ENCODE measurements around the gene ZNF888.

DNA sequence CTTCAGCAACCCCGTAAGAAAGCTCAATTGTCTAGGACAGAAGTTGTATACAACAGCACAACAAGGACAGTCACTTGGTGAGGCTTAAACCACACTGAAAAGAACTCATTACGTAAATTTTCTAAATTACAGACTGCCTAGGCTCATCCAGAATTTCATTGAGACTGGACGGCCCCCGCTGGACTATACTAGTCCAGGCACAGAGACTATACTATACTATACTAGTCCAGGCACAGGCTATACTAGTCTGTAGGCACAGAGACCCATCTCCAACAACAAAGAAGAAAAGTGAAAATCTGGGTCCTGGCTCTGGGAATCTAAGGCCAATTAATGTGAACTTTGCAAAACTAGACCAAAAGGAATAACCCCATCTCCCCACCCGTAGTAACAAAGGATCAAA, 38.8 kb upstream of the ZNF888 start:
- TF ChIP-seq, protein P1, sequence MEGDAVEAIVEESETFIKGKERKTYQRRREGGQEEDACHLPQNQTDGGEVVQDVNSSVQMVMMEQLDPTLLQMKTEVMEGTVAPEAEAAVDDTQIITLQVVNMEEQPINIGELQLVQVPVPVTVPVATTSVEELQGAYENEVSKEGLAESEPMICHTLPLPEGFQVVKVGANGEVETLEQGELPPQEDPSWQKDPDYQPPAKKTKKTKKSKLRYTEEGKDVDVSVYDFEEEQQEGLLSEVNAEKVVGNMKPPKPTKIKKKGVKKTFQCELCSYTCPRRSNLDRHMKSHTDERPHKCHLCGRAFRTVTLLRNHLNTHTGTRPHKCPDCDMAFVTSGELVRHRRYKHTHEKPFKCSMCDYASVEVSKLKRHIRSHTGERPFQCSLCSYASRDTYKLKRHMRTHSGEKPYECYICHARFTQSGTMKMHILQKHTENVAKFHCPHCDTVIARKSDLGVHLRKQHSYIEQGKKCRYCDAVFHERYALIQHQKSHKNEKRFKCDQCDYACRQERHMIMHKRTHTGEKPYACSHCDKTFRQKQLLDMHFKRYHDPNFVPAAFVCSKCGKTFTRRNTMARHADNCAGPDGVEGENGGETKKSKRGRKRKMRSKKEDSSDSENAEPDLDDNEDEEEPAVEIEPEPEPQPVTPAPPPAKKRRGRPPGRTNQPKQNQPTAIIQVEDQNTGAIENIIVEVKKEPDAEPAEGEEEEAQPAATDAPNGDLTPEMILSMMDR (IDR thresholded peaks at IDR 0.05; ENCODE audit: low read depth, low read length, poor library complexity, severe bottlenecking): no peak
- TF ChIP-seq EZH2phosphoT487 (IDR thresholded peaks at IDR 0.05; ENCODE audit: borderline replicate concordance, low read length): no peak
